Gastroesophageal sphincter (tissue), 3 donors: ENCODE results near the gene NRARP.

ENCODE experiments used
- POLR2A ChIP-seq, 2 donors: fragments of 450-650 bp; IDR thresholded peaks; one replicate each; pipeline ENCODE4 v1.6.1; 2017; ENCODE audit warnings: antibody characterized with exemption in 2 of 2, mild to moderate bottlenecking in 2 of 2, moderate library complexity in 1 of 2
- TF ChIP-seq, protein P1 (sequence below), 4 experiments: fragments of 200-600 bp in 2 of 4; fragments of 450-650 bp in 2 of 4; sonication (generic) in 1 of 4; IDR thresholded peaks; one replicate each; pipeline ENCODE4 v1.5.1; 2017 to 2019; ENCODE audit warnings: antibody characterized with exemption in 4 of 4, mild to moderate bottlenecking in 2 of 4, moderate library complexity in 2 of 4

DNA sequence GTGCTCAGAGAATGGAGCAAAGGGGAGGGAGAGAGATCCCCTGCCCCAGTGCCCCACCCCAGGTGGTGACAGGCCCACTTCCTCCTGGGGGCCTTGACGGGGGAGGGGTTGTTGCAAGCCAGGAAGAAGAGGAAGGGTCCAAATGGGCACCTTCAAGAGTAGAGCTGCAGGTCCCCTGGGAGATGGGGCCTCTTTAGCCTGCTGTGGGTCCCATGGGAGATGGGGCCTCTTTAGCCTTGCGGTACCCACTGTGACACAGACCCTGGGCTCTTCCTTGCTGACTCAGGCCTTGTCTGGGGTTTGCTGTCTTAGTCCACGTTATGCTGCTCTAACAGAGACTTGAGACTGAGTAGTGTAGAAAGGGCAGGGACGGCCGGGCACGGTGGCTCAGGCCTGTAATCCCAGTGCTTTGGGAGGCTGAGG lies 34.1 kb downstream of the NRARP start:
- TF ChIP-seq, protein P1, sequence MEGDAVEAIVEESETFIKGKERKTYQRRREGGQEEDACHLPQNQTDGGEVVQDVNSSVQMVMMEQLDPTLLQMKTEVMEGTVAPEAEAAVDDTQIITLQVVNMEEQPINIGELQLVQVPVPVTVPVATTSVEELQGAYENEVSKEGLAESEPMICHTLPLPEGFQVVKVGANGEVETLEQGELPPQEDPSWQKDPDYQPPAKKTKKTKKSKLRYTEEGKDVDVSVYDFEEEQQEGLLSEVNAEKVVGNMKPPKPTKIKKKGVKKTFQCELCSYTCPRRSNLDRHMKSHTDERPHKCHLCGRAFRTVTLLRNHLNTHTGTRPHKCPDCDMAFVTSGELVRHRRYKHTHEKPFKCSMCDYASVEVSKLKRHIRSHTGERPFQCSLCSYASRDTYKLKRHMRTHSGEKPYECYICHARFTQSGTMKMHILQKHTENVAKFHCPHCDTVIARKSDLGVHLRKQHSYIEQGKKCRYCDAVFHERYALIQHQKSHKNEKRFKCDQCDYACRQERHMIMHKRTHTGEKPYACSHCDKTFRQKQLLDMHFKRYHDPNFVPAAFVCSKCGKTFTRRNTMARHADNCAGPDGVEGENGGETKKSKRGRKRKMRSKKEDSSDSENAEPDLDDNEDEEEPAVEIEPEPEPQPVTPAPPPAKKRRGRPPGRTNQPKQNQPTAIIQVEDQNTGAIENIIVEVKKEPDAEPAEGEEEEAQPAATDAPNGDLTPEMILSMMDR (IDR thresholded peaks at IDR 0.05), result no peak
- no peak for TF ChIP-seq POLR2A (IDR thresholded peaks at IDR 0.05)
